ENCODE measurements around the gene YBEY. TPM values are rescaled to one million over a fixed set of nuclear protein-coding genes. Genes with fewer than 3 reads are reported as not detected.

Gene YBEY
- total and polyA plus RNA-seq, 9 donors, result 10.7 to 27.9 (median 16.4) TPM

- Histone ChIP-seq H3K9me3 (no peaks in the 10 kb centered on the region), H3K36me3 (no peaks in the 10 kb centered on the region), H3K27ac (no peak overlapping the region), H3K4me3 (no peak overlapping the region), H3K4me1 (ENCODE audit: insufficient read depth) (no peaks in the 10 kb centered on the region), H3K27me3 (no peaks in the 10 kb centered on the region)
- TF ChIP-seq EP300 (IDR thresholded peaks at IDR 0.05) (no peak), CTCF (IDR thresholded peaks at IDR 0.05) (no peak), POLR2A (IDR thresholded peaks at IDR 0.05) (no peak)
- WGBS, 3 donors, result 86 to 91% (median 88%) methylated on average over 6 of the region's 6 CpGs
- intact Hi-C loops (cut with DNase I), result no loop called here
- no peak for DNase-seq
These were observed 30.3 kb upstream of the YBEY start for GRCh38 chr21:46255758-46256337.

- Histone ChIP-seq H3K27ac (no peak overlapping the region), H3K9me3 (no peaks in the 10 kb centered on the region), H3K27me3 (no peaks in the 10 kb centered on the region), H3K4me1 (ENCODE audit: insufficient read depth) (no peaks in the 10 kb centered on the region), H3K36me3 (no peaks in the 10 kb centered on the region), H3K4me3 (no peak overlapping the region)
- 91 to 93% (median 91%) methylated on average over 18 of the region's 18 CpGs for WGBS, 3 donors
- intact Hi-C loops (cut with DNase I), result no loop called here
- TF ChIP-seq POLR2A (IDR thresholded peaks at IDR 0.05), result no peak
- DNase-seq, result no peak
These were observed 29.6 kb upstream of the YBEY start for GRCh38 chr21:46256501-46256994.

DNA sequence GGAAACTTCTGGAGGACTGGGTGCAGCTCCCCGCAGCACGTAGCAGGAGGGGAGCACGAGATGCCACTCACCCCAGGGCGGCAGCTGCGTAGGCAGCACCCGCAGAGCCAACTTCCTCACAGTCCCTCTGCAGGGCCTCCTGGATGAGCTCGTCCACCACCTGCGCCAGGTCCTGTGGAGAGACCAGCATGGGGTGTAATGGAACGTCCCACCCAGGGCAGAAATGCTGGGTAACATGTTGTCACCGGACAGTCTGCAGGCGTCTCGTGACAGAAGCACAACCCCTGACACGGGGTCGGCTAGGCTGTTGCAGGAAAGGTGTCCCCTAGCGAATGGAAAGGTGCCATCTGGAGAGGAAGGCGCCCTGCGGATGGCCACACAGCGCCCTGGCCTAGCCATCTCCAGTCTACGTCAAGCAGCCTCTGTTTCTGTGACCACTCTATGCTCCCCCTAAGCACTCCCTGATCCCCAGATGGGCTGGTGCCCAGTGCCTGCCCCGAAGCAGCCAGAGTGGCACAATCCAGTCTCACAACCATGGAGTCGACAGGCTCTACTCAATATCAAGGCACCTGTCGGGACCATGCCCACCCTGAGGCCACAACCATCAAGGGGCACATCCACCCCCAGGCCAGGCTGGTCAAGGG lies 22.0 kb upstream of the YBEY start:
- intact Hi-C loops (cut with DNase I), result no loop called here
- Histone ChIP-seq H3K27me3 (no peaks in the 10 kb centered on the region), H3K36me3 (no peaks in the 10 kb centered on the region), H3K9me3 (no peaks in the 10 kb centered on the region), H3K4me1 (ENCODE audit: insufficient read depth) (no peaks in the 10 kb centered on the region), H3K4me3 (no peak overlapping the region), H3K27ac (no peak overlapping the region)
- DNase-seq, result no peak
- TF ChIP-seq POLR2A (IDR thresholded peaks at IDR 0.05), result no peak
- TF ChIP-seq CTCF (IDR thresholded peaks at IDR 0.05), result no peak
- TF ChIP-seq EP300 (IDR thresholded peaks at IDR 0.05), result no peak
- WGBS, 3 donors, result 91 to 92% (median 91%) methylated on average over 22 of the region's 22 CpGs

GRCh38 chr21:46264690-46265144 lies 21.4 kb upstream of the YBEY start:
- no peaks in the 10 kb centered on the region for H3K36me3 ChIP-seq
- H3K4me3 ChIP-seq, result no peak overlapping the region
- 80 to 85% (median 80%) methylated on average over 12 to 13 of the region's 13 CpGs for WGBS, 3 donors
- no peak for DNase-seq
- no peaks in the 10 kb centered on the region for H3K9me3 ChIP-seq
- no peaks in the 10 kb centered on the region for H3K27me3 ChIP-seq
- H3K4me1 ChIP-seq (ENCODE audit: insufficient read depth), result no peaks in the 10 kb centered on the region
- TF ChIP-seq CTCF (IDR thresholded peaks at IDR 0.05), result no peak
- no peak for TF ChIP-seq EP300 (IDR thresholded peaks at IDR 0.05)
- no peak for TF ChIP-seq POLR2A (IDR thresholded peaks at IDR 0.05)
- intact Hi-C loops (cut with DNase I), result no loop called here
- H3K27ac ChIP-seq, result no peak overlapping the region

Data from ovary (tissue), 9 donors.